DMS 273 (cell line): ENCODE measurements around the gene SPTBN1.

Experiments
- DNase-seq: peaks from one replicate; lab custom pipeline; 2025; ENCODE audit not compliant: unreplicated experiment; lab: John Stamatoyannopoulos, UW

Gene SPTBN1

GRCh38 chr2:54550547-54550946 lies 94.4 kb downstream of the SPTBN1 start:
- DNase-seq: no peak

DNA sequence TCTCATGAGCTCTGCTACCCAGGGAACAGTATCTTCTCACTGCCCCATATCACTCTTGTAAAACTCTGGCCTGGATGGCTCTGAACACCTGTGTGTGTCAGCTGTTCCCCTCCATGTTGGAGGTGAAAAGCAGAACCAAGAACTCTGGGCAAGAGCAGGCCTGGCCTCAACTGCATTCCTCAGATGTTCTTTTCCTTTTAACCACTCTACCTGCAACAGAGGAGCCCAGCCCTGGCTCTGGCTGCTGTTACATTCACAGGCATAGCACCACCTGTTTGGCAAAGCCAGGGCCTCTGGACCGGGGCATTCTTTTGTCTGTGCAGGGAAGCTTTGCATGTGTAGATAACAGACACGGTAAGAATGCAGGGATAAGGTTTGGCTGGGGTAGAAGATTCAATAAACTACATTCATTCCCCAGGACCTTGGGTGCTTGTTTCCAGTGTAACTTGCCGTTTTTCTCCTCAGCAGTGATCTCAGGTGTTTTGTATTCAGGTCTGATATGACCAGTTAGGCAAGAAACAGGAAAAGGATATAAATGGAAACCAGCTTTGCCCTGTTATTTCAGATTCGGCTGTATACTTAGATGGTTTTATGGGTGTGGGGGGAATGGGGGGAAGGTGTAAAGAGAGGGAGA lies 95.1 kb downstream of the SPTBN1 start:
- DNase-seq: no peak

DNA sequence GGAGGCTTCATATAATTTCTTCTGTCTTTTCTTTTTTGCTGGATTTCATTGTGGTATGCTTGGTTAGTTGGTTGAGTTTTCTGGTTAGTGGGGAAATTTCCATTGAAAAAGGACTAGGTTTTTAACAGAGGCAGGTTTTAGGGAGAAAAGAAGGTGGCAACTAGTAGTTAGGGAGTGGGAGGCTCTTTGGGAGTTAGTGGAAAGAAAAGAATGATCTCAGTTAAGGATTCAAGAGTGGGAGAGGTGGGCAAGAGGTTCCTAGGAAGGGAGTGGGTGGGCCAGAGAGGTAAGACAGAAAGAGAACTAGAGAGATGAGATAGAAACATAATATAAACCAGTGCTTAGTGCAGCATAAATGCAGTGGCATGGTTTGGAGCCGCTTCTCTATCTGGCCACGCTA lies 96.9 kb downstream of the SPTBN1 start:
- DNase-seq: no peak

GRCh38 chr2:54553775-54554174 lies 97.6 kb downstream of the SPTBN1 start:
- DNase-seq: no peak

GRCh38 chr2:54555318-54555837 lies 99.3 kb downstream of the SPTBN1 start:
- no peak for DNase-seq

GRCh38 chr2:54556621-54557121 lies 100.5 kb downstream of the SPTBN1 start:
- DNase-seq: no peak

- DNase-seq: no peak
Observed at GRCh38 chr2:54557211-54557600, 101.1 kb downstream of the SPTBN1 start.

DNA sequence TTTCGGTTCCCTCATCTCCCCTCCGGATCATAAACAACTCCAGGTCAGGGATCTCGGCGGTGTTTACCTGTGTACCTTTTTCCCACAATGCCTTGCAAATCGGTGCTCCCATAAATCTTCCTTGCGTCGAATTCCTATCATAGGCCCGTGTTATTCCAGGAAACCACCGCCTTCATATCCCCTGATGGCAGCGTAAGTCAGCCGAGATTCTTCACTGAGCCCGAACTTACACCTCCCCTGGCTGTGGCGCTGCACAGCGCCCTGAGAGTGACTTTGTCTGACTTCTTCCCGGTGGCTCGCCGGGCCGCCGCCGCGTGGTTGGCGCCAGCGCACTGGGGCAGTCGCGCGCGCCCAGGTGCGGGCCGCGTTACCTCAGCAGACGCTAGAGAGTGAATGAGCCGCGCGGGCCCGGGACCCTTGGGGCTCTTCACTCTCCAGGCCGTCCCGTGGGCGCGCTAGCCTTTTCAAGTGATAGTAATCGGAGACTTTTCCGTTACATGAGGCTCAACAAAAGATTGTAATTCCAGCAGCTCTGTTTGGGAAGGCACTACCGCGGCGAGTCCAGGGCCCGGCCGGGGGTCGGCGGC lies 101.6 kb downstream of the SPTBN1 start:
- DNase-seq: peak; percentile 82

- peak; percentile 88 for DNase-seq
Observed at GRCh38 chr2:54558188-54559005, 102.3 kb downstream of the SPTBN1 start.

DNA sequence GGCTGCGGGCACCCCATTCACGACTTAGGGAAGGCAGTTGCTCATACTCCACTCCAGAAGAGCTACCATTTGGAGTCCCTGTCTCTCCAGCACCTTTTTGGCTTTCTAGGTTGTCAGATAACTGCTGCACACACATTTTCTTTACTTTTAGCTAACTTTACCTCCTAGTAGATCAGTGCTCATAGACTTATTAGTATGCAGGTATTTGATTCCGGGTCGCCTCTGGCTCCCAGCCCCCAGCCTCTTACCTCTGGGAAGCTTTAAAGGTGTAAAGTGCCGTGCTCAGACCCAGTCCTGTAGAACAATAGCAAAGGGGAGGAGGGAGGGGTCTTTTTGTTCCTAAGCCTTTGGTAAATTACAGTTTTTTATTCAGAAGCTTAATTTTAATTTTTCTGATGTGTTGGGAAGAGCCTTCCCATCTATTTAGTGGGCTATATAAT lies 102.9 kb downstream of the SPTBN1 start:
- DNase-seq: no peak

GRCh38 chr2:54559593-54560145 lies 103.5 kb downstream of the SPTBN1 start:
- peak; percentile 32 for DNase-seq

GRCh38 chr2:54560146-54560881 lies 104.2 kb downstream of the SPTBN1 start:
- DNase-seq: peak; percentile 32

GRCh38 chr2:54561010-54561409 lies 104.9 kb downstream of the SPTBN1 start:
- DNase-seq: no peak

GRCh38 chr2:54564439-54564838 lies 108.3 kb downstream of the SPTBN1 start:
- DNase-seq: no peak

- no peak for DNase-seq
Observed at GRCh38 chr2:54565551-54565950, 109.4 kb downstream of the SPTBN1 start.

GRCh38 chr2:54566896-54567295 lies 110.8 kb downstream of the SPTBN1 start:
- no peak for DNase-seq

- peak; percentile 21 for DNase-seq
Observed at GRCh38 chr2:54568876-54569321, 112.8 kb downstream of the SPTBN1 start.

DNA sequence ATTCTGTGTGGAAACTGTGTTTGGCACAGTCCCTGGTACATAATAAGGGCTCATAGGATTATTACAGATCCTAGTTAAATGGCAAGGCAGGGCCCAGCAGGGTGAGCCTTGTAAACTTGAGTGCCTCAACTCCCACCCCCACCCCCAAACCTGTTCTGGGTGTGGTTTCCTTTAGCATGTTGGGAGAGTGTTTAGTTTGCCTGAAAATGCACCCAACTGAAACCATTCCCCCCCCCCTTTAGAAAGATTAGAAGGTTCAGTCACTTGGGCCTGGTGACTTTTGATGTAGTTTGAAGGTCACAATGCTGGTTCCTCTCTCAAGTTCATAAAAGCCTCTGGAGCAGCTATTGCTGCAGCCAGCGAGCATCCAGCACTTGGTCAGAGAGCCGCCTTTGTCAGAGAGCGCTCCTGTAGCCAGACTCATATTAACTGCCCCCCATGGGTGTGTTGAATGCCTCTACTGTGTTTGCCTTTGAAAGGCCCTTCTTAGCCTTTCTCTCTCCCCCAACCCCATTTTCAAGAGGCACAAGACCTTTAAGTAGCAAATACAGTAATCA lies 113.7 kb downstream of the SPTBN1 start:
- no peak for DNase-seq

DNA sequence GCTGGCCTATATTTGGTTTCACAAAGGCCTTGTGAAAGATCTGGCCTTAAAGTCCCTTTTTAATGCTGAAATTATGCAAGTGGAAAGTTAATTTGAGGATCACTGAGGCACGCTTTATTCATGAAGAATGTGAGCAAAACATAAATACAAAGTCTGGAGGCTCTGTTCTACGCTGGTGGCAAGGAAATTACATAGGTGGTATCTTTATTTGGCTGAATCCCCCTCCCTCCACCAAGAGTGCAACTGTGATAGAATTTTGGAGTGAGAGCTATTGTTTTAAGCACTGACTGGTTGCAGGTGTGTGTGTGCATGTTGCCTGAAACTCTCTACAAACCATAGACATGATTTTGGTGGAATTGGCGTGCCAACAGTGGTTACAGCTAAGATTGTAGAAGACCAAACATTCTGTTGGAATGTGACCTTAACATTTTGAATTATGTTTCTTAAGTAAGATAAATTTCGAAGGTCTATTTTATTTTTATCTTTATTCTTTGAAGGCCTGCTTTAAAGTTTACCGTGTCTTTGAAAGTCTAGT lies 114.3 kb downstream of the SPTBN1 start:
- no peak for DNase-seq
